OCI-LY3 (cell line): ENCODE measurements around the gene RNF144A.

Experiments used
- H2AFZ ChIP-seq: fragments of 200-600, 300-600 bp; shearing (Covaris generic); 2 replicates; pipeline ENCODE4 v1.6.0; 2014; ENCODE audit warnings: antibody characterized with exemption, low read depth, low read length
- H3K27ac ChIP-seq: fragments of 200-600, 300-600 bp; sonication (generic); 2 replicates; pipeline ENCODE4 v1.5.1; 2014; ENCODE audit warnings: mild to moderate bottlenecking, low read length, moderate library complexity, mixed read lengths
- H3K27me3 ChIP-seq: fragments of 200-600, 300-600 bp; sonication (generic); 2 replicates; pipeline ENCODE4 v1.6.1; 2014; ENCODE audit warnings: low read depth, low read length, mixed read lengths
- H3K36me3 ChIP-seq: fragments of 200-600, 300-600 bp; sonication (generic); replicated peaks from 2 replicates; pipeline ENCODE3; 2014; ENCODE audit warnings: low read depth, low read length, mixed read lengths
- H3K4me1 ChIP-seq: fragments of 300-600, 200-600 bp; sonication (generic); 2 replicates; pipeline ENCODE4 v1.6.1; 2014; ENCODE audit warnings: low read length, mixed read lengths
- H3K4me2 ChIP-seq: fragments of 200-600, 300-600 bp; sonication (generic); 2 replicates; pipeline ENCODE4 v1.6.1; 2014; ENCODE audit warnings: low read length, mixed read lengths
- H3K4me3 ChIP-seq: fragments of 300-600, 200-600 bp; sonication (generic); 2 replicates; pipeline ENCODE4 v1.5.1; 2014; ENCODE audit warnings: antibody characterized with exemption, mild to moderate bottlenecking, low read length, moderate library complexity
- H3K79me2 ChIP-seq: fragments of 300-600, 200-600 bp; shearing (Covaris generic); 2 replicates; pipeline ENCODE4 v1.6.1; 2014; ENCODE audit warnings: mild to moderate bottlenecking, low read length, mixed read lengths
- H3K9ac ChIP-seq: fragments of 300-600, 200-600 bp; shearing (Covaris generic); 2 replicates; pipeline ENCODE4 v1.6.0; 2014; ENCODE audit warnings: mild to moderate bottlenecking, low read length, moderate library complexity
- H3K9me3 ChIP-seq: fragments of 200-600, 300-600 bp; shearing (Covaris generic); 2 replicates; pipeline ENCODE4 v1.6.1; 2014; ENCODE audit warnings: low read length, mixed read lengths; ENCODE audit not compliant: insufficient read depth
- H4K20me1 ChIP-seq: fragments of 200-600, 300-600 bp; sonication (generic); 2 replicates; pipeline ENCODE4 v1.6.1; 2016; ENCODE audit warnings: low read length, mixed read lengths; ENCODE audit not compliant: insufficient read depth
- CTCF ChIP-seq: fragments of 200-600, 300-600 bp; sonication (generic); IDR thresholded peaks from 2 replicates; pipeline ENCODE4 v1.5.1; 2014; ENCODE audit warnings: antibody characterized with exemption, low read length, low read depth
- EZH2phosphoT487 ChIP-seq: fragments of 200-600 bp; shearing (Covaris generic); IDR thresholded peaks from 2 replicates; pipeline ENCODE4 v1.6.1; 2018; ENCODE audit warnings: antibody characterized with exemption, mixed run types, low read depth

The RNF144A gene

GRCh38 chr2:7057865-7058400 lies 140.7 kb downstream of the RNF144A start:
- Histone ChIP-seq H3K9me3 (no peaks in the 10 kb centered on the region), H3K27ac (peak overlapping the region; percentile 21; the same call in 1 of the 2 replicates), H3K27me3 (peaks cover 72% of the 10 kb centered on the region), H2AFZ (no peak overlapping the region), H4K20me1 (no peaks in the 10 kb centered on the region), H3K79me2 (no peaks in the 10 kb centered on the region), H3K4me1 (peaks cover 19% of the 10 kb centered on the region), H3K4me3 (peak overlapping the region; percentile 58), H3K4me2 (peak overlapping the region; percentile 84), H3K36me3 (no peaks in the 10 kb centered on the region), H3K9ac (no peak overlapping the region)
- TF ChIP-seq CTCF = no peak
- no peak for TF ChIP-seq EZH2phosphoT487

DNA sequence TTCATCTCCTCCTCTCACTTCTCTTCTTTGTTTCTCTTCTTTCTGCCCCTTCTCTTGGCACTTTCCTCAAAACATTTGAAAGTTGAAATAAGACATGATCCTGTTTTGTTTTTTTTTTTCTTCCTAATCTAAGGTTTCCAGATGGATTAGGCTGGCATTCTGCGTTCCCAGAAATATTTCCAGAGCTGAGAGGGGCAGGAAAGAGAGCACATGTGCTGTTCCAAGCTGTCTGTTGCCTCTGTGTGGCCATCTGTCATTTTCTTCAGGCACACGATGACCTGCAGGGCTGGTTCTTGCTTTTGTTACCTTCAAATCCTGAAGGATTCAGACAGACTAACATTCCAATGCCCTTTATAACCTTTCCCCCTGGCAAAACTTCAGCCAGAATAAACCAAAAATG lies 142.9 kb downstream of the RNF144A start:
- H3K9ac ChIP-seq = no peak overlapping the region
- H3K4me2 ChIP-seq = no peak overlapping the region
- TF ChIP-seq CTCF (no peak), EZH2phosphoT487 (no peak)
- no peak overlapping the region for H2AFZ ChIP-seq
- no peak overlapping the region for H3K4me3 ChIP-seq
- no peaks in the 10 kb centered on the region for H4K20me1 ChIP-seq
- peaks cover 52% of the 10 kb centered on the region for H3K27me3 ChIP-seq
- no peaks in the 10 kb centered on the region for H3K9me3 ChIP-seq
- no peaks in the 10 kb centered on the region for H3K36me3 ChIP-seq
- H3K27ac ChIP-seq = no peak overlapping the region
- H3K79me2 ChIP-seq = no peaks in the 10 kb centered on the region
- H3K4me1 ChIP-seq = peaks cover 19% of the 10 kb centered on the region

- H3K4me3 ChIP-seq = no peak overlapping the region
- no peak overlapping the region for H2AFZ ChIP-seq
- no peak overlapping the region for H3K4me2 ChIP-seq
- TF ChIP-seq EZH2phosphoT487 (no peak), CTCF (no peak)
- H3K27me3 ChIP-seq = peaks cover 46% of the 10 kb centered on the region
- H4K20me1 ChIP-seq = no peaks in the 10 kb centered on the region
- no peaks in the 10 kb centered on the region for H3K79me2 ChIP-seq
- H3K4me1 ChIP-seq = peaks cover 19% of the 10 kb centered on the region
- no peaks in the 10 kb centered on the region for H3K36me3 ChIP-seq
- H3K9ac ChIP-seq = no peak overlapping the region
- no peak overlapping the region for H3K27ac ChIP-seq
- no peaks in the 10 kb centered on the region for H3K9me3 ChIP-seq
Measured at GRCh38 chr2:7060631-7061449, 143.6 kb downstream of the RNF144A start.

- H4K20me1 ChIP-seq = no peaks in the 10 kb centered on the region
- TF ChIP-seq EZH2phosphoT487 (no peak), CTCF (no peak)
- peaks cover 19% of the 10 kb centered on the region for H3K4me1 ChIP-seq
- no peak overlapping the region for H3K9ac ChIP-seq
- H3K4me3 ChIP-seq = no peak overlapping the region
- no peaks in the 10 kb centered on the region for H3K9me3 ChIP-seq
- H2AFZ ChIP-seq = no peak overlapping the region
- peaks cover 40% of the 10 kb centered on the region for H3K27me3 ChIP-seq
- H3K36me3 ChIP-seq = no peaks in the 10 kb centered on the region
- H3K4me2 ChIP-seq = no peak overlapping the region
- no peaks in the 10 kb centered on the region for H3K79me2 ChIP-seq
- H3K27ac ChIP-seq = no peak overlapping the region
Measured at GRCh38 chr2:7061450-7061789, 144.2 kb downstream of the RNF144A start.
